HUES64 (cell line): Measurements from ENCODE around the gene GPC6.

Experiments used
- H3K27ac ChIP-seq: 2 replicates; pipeline ENCODE4 v1.7.0; 2013; ENCODE audit warnings: low read depth, low read length, inconsistent platforms
- H3K27me3 ChIP-seq: 2 replicates; pipeline ENCODE4 v1.6.1; 2013; ENCODE audit warnings: mild to moderate bottlenecking, low read length; ENCODE audit not compliant: insufficient read depth
- H3K36me3 ChIP-seq: 2 replicates; pipeline ENCODE4 v1.6.1; 2013; ENCODE audit warnings: mild to moderate bottlenecking, low read length; ENCODE audit not compliant: insufficient read depth
- H3K4me1 ChIP-seq: 2 replicates; pipeline ENCODE4 v1.6.1; 2013; ENCODE audit warnings: mild to moderate bottlenecking, low read length, moderate library complexity; ENCODE audit not compliant: insufficient read depth
- H3K4me3 ChIP-seq: 2 replicates; pipeline ENCODE4 v1.5.1; 2013; ENCODE audit warnings: mild to moderate bottlenecking, low read length, moderate library complexity
- H3K9ac ChIP-seq: 2 replicates; pipeline ENCODE4 v1.6.1; 2013; ENCODE audit warnings: mild to moderate bottlenecking, low read depth, low read length
- H3K9me3 ChIP-seq: 2 replicates; pipeline ENCODE4 v1.6.1; 2013; ENCODE audit warnings: low read depth, low read length; ENCODE audit not compliant: insufficient read depth
- WGBS: fragments of 150-250, 120-280 bp; methylation state at CpG from one replicate; pipeline ENCODE4 v1.1.7; 2013; ENCODE audit warnings: missing lambda C conversion rate; 5-methylcytosine and 5-hydroxymethylcytosine counted together

Gene GPC6

GRCh38 chr13:93231867-93232266 is 5.3 kb downstream of the GPC6 start:
- H3K27me3 ChIP-seq: no peaks in the 10 kb centered on the region
- H3K27ac ChIP-seq: no peak overlapping the region
- H3K4me1 ChIP-seq: peaks cover 59% of the 10 kb centered on the region
- 71% methylated on average over 3 of the region's 3 CpGs for WGBS
- H3K9ac ChIP-seq: no peak overlapping the region
- no peaks in the 10 kb centered on the region for H3K36me3 ChIP-seq
- H3K9me3 ChIP-seq: no peaks in the 10 kb centered on the region
- no peak overlapping the region for H3K4me3 ChIP-seq

- H3K27me3 ChIP-seq: no peaks in the 10 kb centered on the region
- H3K9me3 ChIP-seq: peaks cover 12% of the 10 kb centered on the region
- H3K4me1 ChIP-seq: peaks cover 59% of the 10 kb centered on the region
- WGBS: 4% methylated on average over 3 of the region's 3 CpGs
- H3K36me3 ChIP-seq: peaks cover 3% of the 10 kb centered on the region; the same call in 1 of the 2 replicates
- no peak overlapping the region; the same call in 1 of the 2 replicates for H3K27ac ChIP-seq
- no peak overlapping the region for H3K9ac ChIP-seq
- H3K4me3 ChIP-seq: no peak overlapping the region
Observed at GRCh38 chr13:93233997-93234416, 7.4 kb downstream of the GPC6 start.

DNA sequence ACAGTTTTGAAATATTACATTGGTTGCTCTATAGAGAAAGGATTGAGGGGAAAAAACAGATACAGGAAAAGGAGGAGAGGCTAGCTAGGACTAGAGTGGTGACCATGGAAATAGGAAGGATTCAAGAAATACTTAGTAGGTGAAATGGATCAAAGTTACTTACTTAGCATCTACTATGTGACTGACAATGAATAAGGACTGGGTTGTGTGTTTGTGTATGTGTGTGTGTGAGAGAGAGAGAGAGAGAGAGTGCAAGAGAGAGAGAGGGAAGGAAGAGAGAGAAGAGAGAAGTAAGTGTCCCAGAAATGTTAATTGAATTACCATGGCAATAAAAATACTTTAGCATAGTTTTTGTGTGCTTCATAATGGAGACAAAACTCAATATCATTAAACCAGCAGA is 7.9 kb downstream of the GPC6 start:
- Histone ChIP-seq H3K9me3 (peaks cover 13% of the 10 kb centered on the region), H3K36me3 (peaks cover 3% of the 10 kb centered on the region; the same call in 1 of the 2 replicates), H3K4me1 (peaks cover 55% of the 10 kb centered on the region), H3K4me3 (no peak overlapping the region), H3K27me3 (no peaks in the 10 kb centered on the region), H3K9ac (no peak overlapping the region), H3K27ac (no peak overlapping the region)

GRCh38 chr13:93235258-93236015 is 8.8 kb downstream of the GPC6 start:
- 83% methylated on average over 2 of the region's 2 CpGs for WGBS
- peaks cover 45% of the 10 kb centered on the region for H3K4me1 ChIP-seq

GRCh38 chr13:93238711-93239110 is 12.1 kb downstream of the GPC6 start:
- Histone ChIP-seq H3K9me3 (peaks cover 13% of the 10 kb centered on the region), H3K36me3 (peaks cover 3% of the 10 kb centered on the region; the same call in 1 of the 2 replicates), H3K27me3 (no peaks in the 10 kb centered on the region), H3K4me1 (peaks cover 22% of the 10 kb centered on the region), H3K9ac (no peak overlapping the region), H3K4me3 (no peak overlapping the region), H3K27ac (no peak overlapping the region)
- WGBS: 100% methylated on average over 1 of the region's 1 CpG

More at GRCh38 chr13:93235258-93236015, 8.8 kb downstream of the GPC6 start:
- Histone ChIP-seq H3K27ac (no peak overlapping the region), H3K4me3 (no peak overlapping the region), H3K36me3 (peaks cover 3% of the 10 kb centered on the region; the same call in 1 of the 2 replicates), H3K27me3 (no peaks in the 10 kb centered on the region), H3K9me3 (peaks cover 13% of the 10 kb centered on the region), H3K9ac (no peak overlapping the region)

DNA sequence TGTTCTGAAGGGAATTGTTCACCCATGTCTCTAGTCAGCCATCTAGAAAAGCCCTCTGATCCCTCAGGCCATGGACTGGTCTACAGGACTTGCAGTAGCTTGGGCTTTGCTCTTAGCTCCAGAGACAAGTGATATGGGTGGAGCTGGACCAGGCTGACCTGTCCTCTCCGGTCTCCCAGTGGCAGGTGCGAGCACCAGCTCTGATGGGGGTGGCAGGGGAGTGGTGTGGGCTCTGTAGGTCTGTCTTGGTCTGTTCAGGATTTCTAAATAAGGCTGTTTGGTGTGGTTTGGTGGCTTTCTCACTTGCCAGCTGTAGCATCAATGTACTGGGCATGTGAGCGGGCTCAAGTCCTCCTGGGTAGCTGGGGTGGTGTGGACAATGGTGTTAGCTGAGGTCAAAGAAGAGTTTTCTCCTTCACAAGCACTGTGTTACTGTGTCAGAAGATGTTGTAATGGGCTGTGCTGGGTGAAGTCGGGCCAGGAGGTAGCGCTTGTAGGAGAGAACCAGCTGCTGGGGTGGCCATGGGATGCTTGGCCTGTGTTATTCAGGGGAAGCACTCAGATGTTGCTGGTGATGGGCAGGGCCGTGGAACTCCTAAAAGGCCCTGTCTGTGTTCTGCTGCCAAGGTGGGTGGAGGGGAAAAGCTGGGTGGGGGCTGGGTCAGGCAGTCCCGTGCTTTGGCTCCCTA is 16.9 kb downstream of the GPC6 start:
- Histone ChIP-seq H3K27ac (no peak overlapping the region), H3K9ac (no peak overlapping the region), H3K4me3 (no peak overlapping the region), H3K9me3 (peaks cover 6% of the 10 kb centered on the region), H3K27me3 (no peaks in the 10 kb centered on the region), H3K36me3 (peaks cover under 1% of the 10 kb centered on the region; the same call in 1 of the 2 replicates), H3K4me1 (peaks cover 33% of the 10 kb centered on the region)
- 88% methylated on average over 7 of the region's 7 CpGs for whole genome bisulfite sequencing

DNA sequence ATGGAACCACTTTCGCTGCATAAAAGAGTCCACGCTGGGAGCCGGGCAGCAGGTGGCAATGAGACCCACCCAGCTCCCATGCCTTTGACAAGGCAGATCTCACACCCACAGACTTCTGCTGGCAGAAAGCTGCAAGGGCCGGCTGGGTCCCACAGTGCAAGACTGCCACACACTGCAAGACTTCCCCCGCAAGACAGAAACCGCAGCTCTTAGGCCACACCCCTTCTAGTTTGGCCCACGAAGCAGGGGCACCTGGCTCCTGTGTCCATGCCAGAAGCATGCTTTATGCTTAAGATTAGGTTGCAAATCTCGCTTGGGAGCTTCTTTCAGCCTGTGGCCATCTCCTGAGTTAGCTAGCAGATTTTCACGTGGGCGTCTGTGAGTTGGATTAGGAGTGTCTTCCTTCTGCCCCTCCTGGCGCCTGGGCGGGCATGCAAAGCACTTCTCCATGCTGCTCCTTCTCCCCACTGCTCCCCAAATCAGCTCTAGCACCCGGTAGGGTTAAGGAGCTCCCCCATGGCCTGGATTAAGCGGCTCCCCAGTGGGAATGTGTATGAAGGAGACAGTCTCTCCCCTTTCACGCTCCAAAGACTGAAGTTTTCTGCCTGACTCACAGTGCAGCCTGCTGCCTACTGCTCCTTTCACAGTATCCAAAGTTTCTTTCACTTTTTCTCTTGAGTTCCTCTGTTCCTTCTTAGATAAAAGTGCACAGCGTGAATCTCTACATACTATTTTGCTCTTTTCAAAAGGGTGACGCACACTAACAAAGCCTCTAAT is 17.7 kb downstream of the GPC6 start:
- H3K4me3 ChIP-seq: no peak overlapping the region
- H3K4me1 ChIP-seq: peaks cover 41% of the 10 kb centered on the region
- H3K36me3 ChIP-seq: no peaks in the 10 kb centered on the region
- H3K27me3 ChIP-seq: no peaks in the 10 kb centered on the region
- WGBS: 55% methylated on average over 17 of the region's 17 CpGs
- no peaks in the 10 kb centered on the region for H3K9me3 ChIP-seq
- H3K9ac ChIP-seq: peak overlapping the region; percentile 12; the same call in 1 of the 2 replicates
- peak overlapping the region; percentile 9 for H3K27ac ChIP-seq

DNA sequence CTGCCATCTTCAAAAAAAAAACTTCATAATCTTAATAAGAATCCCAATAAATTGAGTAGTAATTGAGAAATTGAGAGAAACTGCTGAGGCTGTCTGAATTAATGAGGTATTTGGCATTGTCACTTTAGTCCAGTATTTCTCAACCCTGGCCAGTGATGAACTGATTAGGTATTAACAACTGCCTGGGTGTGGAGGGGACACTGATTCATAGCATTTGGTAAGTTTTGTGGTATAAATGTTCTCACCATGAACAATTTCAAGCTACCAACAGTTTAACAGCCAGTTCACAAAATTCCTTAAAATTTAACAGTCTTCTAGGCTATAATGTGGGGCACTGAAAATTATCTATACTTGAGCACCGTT is 18.3 kb downstream of the GPC6 start:
- H3K4me3 ChIP-seq: no peak overlapping the region
- WGBS: 100% methylated on average over 1 of the region's 1 CpG
- H3K9me3 ChIP-seq: no peaks in the 10 kb centered on the region
- no peaks in the 10 kb centered on the region for H3K27me3 ChIP-seq
- peaks cover 47% of the 10 kb centered on the region for H3K4me1 ChIP-seq
- no peak overlapping the region for H3K9ac ChIP-seq
- H3K36me3 ChIP-seq: no peaks in the 10 kb centered on the region
- H3K27ac ChIP-seq: peak overlapping the region; percentile 9; the same call in 1 of the 2 replicates

DNA sequence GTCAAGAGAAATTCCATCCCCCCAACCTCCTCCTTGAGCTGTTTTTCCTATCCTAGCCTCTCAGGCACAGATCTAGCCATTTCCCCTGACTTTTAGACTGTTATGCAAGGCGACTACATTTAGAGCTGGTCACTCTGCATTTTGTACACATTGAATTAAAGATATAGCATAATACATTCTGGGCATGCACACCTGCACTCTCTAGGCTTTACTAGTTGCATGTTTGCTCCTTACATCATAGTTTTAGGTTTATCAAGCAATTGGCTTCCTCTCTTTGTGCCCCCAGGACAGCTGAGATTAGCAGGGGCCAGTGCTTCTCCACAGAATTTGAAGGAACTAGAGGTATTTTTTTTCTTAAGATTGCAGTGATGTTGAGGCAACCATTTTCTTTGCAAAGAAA is 19.5 kb downstream of the GPC6 start:
- H3K27ac ChIP-seq: no peak overlapping the region
- H3K4me3 ChIP-seq: no peak overlapping the region
- no peaks in the 10 kb centered on the region for H3K9me3 ChIP-seq
- WGBS: 82% methylated on average over 1 of the region's 1 CpG
- no peaks in the 10 kb centered on the region for H3K36me3 ChIP-seq
- peaks cover 47% of the 10 kb centered on the region for H3K4me1 ChIP-seq
- no peaks in the 10 kb centered on the region for H3K27me3 ChIP-seq
- H3K9ac ChIP-seq: no peak overlapping the region

DNA sequence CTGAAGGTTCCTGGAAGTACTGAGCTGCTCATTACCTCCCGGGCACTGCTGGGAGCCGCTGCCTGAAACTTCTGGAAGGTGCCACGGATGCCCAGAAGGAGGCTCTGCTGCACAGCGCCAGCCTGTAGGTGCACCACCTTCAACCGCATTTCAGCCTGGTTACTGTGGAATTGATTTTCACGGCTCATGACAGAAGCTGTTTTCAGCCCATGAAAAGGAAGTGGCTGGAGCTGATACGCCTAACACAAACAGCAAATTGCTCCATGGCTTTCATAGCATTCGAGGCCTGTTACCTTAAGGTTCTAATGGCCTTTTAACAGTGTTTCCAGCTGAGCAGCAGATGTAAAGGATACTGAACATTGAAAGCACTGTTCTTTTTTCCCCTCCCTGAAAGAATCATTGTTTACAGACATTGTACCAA is 22.0 kb downstream of the GPC6 start:
- WGBS: 61% methylated on average over 8 of the region's 8 CpGs
- Histone ChIP-seq H3K27me3 (no peaks in the 10 kb centered on the region), H3K36me3 (no peaks in the 10 kb centered on the region), H3K4me1 (peaks cover 49% of the 10 kb centered on the region), H3K27ac (no peak overlapping the region), H3K9me3 (no peaks in the 10 kb centered on the region), H3K9ac (no peak overlapping the region), H3K4me3 (no peak overlapping the region)
